ENCODE data around the gene SUN1. TPM values are rescaled to one million over a fixed set of nuclear protein-coding genes. Genes with fewer than 3 reads are reported as not detected.
"Not testable (repeated sequence)": the region's sequence is repeated elsewhere in the genome, so short reads cannot be mapped to it uniquely, and the experiment has no call there.

The SUN1 gene
- total RNA-seq, 1 experiment from 2014 or later: 89.0 TPM

DNA sequence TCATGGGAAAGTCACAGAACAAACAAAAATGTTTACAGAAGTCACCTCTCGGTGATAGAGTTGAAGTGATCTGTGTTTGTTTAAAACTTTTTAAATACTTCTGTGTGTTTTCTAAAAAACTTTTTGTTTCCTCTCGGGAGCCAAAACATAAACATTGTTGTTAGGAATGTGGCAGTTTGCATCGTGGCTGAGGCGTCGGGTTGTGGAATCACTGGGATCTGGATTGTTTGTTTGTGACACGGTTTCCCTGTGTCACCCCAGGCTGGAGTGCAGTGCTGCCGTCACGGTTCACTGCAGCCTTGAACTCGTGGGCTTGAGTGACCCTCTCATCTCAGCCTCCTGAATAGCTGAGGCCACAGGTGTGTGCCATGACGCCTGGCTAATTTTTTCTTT lies 29.0 kb upstream of the SUN1 start:
- no peak for DNase-seq (ENCODE audit: low read depth)

DNA sequence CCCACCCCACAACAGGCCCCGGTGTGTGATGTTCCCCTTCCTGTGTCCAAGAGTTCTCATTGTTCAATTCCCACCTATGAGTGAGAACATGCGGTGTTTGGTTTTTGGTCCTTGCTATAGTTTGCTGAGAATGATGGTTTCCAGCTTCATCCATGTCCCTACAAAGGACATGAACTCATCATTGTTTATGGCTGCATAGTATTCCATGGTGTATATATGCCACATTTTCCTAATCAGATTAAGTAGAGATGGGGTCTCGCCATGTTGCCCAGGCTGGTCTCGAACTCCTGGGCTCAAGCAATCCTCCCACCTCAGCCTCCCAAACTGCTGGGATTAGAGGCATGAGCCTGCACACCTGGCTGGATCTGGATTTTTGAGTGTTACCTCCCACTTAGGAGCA lies 28.5 kb upstream of the SUN1 start:
- not testable (repeated sequence) for DNase-seq (ENCODE audit: low read depth)

DNA sequence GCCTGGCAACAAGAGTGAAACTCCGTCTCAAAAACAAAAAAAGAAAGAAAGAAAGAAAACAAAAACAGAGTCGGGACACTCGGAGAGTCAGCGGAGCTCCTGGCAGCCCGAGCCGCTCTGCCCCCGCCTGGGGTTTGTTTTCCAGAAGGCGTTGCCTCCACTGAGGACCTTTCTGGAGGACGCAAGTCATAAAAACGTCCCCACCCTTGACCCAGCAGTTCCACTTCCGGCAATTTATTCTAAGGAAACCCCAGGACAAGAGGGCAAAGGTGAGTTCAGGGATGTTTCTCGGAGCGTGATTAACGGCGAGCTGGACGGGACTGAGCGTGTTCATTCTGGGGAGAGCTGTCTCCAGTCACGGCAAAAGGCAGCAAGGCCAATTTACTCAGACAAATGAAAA lies 27.0 kb upstream of the SUN1 start:
- no peak for DNase-seq (ENCODE audit: low read depth)

DNA sequence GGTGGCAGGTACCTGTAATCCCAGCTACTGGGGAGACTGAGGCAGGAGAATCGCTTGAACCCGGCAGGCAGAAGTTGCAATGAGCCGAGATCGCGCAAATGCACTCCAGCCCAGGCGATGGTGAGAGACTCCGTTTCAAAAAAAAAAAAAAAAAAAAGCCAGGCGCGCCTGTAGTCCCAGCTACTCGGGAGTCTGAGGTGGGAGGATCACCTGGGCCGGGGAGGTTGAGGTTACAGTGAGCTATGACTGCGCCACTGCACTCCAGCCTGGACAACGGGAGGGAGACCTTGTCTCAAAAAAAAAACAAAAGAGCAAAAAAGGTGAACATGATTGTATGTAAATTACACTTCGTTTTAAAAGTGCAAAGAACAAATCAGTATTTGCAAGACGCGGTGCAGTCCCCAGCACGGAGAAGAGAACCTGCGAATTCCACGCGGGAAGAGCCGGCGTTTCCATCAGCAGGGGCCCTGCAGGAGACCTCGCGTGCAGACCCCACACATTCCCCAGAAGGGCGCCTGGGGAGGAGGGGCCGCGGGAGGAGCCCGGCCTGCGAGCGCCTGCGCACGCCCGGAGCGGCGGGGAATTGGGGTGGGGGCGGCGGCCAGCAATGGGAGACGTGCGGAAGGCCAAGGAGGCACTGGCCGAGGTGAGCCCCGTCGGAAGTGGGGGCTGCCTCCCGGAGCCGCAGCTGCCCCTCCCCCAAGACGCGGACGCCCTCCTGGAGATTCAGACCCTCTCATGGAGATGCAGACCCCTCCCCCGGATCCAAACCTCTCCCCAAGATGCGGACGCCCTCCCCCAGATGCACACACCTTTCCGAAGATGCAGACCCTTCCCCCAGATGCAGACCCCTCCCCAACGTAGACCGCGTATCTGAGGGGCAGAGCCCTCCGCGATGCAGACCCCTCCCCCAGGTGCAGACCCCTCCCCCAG lies 16.7 kb upstream of the SUN1 start:
- DNase-seq (ENCODE audit: low read depth): no peak

DNA sequence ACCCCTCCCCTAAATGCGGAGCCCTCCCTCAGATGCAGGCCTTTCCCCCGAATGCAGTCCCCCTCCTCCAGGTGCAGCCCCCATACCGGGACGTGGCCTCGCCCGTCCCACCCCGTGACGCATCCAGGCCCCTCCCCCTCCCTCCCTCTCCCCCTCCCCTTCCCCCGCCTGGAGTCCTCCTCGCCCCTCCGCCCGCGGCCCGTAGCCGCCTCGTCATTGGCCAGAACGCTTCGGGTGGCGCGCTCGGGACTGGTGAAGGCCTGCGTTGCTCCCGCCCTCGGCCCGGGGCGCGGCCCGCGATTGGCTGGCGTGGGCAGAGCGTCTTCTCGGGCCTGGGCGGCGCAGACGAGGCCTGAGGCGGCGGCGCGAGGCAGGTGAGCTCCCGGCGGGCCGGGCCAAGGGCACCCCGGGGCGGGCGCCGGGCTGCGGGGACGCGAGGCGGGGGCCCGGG lies 16.0 kb upstream of the SUN1 start:
- DNase-seq (ENCODE audit: low read depth): peak; percentile 100

DNA sequence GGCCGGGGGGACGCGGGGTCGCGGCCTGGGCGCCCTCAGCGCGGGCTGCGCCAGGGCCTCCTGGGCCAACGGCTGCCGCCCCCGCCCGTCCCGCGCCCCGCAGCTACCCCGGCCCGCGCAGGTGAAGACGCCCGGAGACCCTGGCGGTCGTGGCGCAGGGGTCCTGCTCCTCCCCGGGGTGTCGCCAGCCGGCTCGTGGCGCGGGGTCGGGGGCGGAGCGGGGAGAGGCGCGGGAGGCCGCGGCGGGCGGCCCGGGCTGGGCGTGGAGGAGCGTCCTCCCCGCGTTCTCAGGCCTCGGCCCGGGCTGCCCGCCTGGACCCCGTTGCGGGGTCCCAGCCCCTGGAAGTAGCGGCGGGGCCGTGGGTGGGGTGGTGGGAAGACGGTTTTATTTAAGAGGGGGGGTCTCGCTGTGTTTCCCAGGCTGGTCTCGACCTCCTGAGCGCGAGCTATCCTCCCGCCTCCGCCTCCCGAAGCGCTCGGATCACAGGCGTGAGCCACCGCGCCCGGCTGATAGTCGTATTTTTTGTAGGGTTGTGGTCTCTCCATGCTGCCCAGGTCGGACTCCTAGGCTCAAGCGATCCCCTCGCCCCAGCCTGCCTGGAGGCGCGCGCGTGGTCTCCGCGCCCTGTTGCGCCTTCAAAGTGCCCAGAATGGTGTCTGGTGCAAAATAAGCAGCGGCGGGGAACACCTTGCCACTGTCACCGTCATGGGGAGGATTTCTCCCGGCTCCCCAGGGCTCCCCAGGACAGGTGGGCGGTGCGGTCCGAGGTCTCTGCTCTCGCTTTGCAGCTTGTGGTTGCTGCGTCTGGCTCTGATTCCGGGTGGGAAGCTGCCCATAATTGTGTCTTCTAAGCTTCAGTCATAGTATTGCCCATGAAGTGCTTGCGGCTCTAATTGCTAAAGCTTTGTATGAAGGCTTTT lies 15.3 kb upstream of the SUN1 start:
- DNase-seq (ENCODE audit: low read depth): peak; percentile 50

DNA sequence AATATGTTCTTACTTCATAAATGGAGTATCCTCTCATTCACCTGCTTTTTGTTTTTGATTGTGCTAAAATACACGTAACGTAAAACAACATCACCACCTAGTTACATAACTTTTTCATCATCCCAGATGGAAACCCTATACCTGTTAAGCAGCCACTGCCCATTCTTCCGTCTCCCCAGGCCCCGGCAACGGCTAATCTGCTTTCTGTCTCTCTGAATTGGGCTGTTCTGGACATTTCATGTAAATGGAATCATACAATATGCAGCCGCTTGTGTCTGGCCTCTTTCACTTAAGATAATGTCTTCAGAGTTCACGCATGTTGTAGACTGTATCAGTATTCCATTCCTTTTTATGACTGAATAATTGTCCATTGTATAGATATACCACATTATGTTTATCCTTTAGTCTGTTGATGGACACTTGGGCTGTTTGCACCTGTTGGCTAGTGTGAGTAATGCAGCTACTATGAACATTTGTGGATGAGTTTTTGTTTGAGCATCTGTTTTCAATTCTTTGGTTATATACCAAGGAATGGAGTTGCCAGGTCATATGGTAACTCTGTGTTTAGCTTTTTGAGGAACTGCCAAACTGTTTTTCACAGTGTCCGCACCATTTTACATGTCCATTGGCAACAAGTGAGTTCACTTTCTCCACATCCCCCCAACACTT lies 14.1 kb upstream of the SUN1 start:
- peak; percentile 41 for DNase-seq (ENCODE audit: low read depth)

DNA sequence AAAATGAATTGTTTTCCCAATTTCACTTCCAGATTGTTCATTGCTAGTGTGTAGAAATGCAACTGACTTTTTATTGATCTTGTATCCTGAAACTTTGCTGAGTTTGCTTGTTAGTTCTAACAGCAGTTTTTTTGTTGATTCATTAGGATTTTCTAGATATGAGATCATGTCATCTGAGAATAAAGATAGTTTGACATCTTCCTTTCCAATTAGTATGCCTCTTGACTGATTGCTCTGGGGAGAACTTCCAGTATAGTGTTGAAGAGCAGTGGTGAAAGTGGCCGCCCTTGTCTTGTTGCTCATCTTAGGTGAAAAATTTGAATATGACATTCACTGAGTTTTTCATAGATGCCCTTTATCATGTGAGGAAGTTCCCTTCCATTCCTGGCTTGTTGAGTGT lies 11.9 kb upstream of the SUN1 start:
- no peak for DNase-seq (ENCODE audit: low read depth)

DNA sequence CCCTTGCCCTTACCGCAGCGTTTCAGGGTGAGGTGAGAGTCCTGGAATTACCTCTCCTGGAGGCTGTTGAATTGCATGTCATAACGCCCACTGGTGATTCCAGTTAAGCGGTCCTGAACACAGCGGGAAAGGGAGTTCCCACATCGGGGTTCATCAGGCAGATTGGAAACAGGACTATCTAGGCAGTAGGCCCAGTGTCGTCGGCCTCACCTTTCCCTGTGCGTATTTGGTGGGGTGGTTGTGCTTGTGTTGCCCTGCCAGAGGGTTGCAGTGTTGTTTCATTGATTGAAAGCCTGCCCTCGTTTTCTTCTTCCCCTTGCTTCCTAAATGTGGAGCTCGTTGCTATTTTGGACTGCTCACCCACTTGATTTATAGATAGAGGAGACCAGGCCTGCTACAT lies 10.6 kb upstream of the SUN1 start:
- DNase-seq (ENCODE audit: low read depth): no peak

DNA sequence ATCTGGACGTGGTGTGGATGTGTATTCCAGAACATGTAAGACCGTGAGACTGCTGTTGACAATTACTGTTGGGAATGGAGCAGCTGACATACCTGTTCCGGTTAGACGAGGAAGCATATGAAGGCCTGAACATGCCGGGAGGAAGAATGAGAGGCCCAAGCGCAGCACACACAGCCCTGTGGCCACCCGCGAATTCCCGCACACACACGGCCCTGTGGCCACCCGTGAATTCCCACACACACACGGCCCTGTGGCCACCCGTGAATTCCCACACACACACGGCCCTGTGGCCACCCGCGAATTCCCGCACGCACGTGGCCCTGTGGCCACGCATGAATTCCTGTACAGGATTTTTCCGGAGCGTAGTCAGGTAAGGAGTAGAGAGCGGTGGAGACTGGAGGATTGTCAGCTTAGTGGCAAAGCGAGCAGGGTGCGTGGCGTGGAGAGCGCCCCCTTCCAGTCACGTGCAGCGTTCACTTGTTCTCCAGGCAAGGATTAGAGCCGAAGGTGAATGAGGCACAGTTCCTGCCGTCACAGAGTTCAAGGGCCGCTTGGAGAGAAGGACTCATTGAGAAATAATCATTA lies 9.5 kb upstream of the SUN1 start:
- DNase-seq (ENCODE audit: low read depth): no peak

DNA sequence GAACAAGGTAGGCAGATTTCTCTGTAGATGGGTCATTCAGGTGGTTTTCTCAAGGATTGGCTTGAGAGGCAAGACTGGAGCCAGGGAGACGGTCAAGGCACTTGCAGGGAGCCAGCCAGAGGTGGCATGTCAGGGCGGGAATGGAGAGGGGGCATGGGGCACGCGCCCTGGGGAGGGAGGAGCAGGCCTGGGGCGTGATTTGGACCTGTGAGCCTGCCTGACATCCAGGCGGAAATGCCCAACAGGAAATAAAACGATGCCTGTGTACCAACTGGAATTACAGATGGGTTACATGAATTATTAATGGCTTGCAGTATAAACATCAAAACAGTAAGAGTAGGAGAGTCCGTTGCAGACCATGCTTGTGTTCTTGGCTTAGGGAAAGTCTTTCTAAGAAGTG lies 8.6 kb upstream of the SUN1 start:
- no peak for DNase-seq (ENCODE audit: low read depth)

DNA sequence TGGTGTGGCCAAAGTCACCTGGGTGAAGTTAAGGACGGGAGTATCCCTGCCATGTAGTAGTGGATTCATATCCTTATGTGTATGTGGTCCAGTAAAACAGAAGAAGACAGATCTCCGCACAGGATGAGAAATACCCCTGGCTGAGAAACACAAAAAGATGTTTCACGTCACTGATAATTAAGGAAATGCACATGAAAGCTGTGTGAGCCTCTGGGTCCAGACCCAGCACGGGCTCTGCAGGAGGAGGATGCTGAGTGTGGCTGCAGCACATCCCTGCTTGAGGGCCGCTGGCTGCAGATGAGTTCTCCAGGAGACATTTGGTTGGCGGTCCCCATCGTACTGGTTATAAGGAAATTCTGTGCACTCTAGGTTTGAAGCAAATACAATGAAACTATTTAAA lies 8.2 kb upstream of the SUN1 start:
- no peak for DNase-seq (ENCODE audit: low read depth)

DNA sequence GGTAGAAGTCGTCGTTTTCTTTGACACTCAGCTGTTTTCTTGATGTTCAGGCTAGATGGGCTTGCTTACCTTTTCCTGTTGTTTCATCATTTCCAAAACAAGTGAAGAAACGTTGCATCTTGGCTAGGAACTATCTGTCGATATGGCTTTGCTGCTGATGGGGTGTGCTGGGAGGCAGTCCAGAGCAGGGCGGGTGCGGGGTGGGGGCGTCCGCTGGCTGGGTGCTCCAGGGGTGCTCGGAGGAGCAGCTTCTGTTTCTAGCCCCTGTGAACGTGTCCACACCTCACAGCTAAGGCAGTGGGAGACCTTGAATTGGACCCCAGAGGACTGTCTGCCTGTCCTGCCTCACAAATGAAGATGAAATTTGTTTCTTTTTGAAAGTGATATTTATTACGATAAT lies 7.6 kb upstream of the SUN1 start:
- DNase-seq (ENCODE audit: low read depth): no peak

DNA sequence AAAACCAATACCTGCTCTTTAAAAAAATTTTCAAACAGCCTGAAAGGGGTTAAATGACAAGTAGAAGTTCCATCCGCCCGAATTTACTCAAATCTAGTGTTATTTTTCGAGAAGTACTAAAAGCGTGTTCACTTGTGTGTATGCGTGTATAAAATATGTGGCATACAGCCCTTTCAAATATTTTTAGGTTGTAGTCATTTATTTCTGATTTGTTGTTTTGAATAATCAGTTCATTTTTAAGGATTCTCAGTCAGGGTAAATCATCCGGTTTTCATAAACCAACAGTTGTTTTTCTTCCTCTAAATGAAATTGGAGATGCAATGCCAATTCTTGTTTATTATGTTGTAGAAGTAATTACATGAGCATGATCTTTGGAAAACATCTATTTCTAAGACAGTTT lies 6.9 kb upstream of the SUN1 start:
- no peak for DNase-seq (ENCODE audit: low read depth)

DNA sequence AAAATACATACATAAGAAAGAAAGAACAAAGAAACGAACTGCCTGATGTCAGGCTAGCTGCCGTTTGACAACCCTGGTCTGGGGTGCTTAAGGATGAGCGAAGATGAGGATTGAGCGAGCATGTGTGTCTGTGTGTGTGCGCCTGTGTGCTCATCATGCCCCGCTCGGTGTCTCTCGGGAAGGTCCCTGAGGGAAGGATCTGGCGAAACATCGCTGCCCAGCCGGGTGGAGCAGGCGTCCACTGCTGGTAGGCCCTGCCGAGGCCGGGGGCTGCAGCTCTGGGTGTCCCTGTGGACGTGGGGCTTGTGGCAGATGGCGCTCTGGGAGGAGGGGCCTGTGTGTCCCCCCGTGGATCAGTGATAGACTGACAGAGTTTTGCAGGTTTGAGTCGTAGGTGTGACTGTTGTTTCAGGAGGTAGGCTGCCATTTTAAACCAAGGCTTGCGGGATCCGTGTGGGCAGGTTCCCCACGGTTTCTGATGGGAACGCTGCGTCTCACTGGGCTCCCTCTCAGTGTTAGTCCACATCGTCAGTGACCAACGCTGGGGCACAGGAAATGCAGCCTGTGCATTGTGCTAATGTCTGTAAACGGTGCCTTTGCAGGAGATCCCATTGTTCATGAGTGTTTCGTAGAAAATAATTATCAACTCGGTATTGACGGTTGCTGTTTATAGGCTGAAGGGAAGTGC lies 5.9 kb upstream of the SUN1 start:
- no peak for DNase-seq (ENCODE audit: low read depth)

DNA sequence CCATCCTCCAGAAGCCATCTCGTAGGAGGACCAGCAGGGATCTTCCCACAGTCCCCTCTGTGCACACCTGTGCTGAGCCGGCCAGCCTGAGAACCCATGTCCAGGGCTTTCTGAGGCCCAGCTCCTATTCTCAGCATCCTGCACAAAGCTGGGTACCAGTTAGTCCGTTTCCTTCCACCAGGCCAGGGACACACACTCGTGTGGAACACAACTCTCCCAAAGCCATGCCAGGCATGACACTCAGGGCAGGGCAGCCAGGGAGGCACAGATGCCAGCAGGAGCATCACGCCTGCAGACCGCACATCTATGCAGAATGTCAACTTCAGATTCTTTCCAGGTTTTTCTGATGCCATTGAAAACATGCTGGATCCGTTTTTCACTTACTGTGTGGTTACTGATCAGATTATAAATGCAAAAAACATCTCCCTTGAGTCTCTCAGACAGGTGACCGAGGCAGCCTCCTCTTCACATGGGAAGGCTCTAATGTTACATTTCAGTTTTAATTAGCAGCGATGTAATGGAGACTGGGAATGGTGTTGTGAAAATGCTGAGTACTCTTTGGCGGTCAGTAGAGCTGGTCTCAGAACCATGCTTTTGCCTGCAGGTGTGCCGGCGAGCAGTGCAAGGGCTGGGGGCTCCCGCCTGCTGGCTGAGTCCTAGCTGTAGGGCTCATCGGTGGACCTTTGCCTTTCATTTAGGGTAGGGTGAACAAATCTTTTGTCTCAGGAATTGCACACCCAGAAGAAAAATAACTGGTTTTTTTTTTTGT lies 3.3 kb upstream of the SUN1 start:
- no peak for DNase-seq (ENCODE audit: low read depth)

DNA sequence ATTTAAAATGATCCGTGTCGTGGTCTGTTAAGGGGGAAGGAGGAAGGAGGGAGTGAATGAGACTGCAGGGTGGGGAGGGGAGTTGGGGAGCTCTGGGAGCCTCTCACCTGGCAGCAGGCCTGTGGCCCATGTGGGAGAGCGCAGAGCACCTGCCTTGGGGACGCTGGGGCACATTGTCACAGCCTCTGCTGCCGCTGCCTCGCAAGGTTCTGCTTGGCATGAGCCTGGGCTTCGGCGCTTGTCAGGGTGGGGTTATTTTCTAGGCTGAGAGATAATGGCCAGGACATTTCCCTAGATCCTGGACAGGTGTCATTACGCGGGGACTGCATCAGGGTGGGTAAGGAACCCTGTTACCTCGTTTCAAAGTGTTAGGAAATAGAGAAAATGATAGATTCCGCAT lies 2.2 kb upstream of the SUN1 start:
- DNase-seq (ENCODE audit: low read depth): no peak

DNA sequence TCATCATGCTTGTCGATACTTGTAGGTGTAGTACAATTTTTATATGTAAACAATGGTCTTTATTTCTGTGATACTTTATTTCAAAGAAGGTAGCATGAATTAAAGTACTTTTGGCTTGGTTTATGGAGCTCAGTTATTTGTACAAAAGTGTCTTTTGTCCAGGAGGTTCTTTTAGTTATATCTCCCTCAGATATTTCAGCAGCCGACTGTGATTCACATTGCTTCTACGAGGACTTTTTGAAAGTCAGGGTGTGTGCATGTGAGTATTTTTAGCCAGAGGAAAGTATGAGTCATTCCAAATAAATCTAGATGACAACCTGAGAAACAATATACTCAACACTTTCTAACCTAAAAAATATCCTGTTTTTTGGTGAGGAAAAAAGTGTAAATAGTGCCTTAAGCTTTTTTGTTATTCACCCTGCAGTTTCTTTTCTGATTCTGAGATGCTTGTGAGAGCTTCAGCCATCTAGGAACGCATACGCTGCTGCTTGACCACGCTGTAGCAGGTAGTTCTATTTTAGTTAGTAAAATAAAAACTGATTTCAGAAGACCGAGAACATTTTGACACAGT lies 595 bp upstream of the SUN1 start:
- DNase-seq (ENCODE audit: low read depth): peak; percentile 81

DNA sequence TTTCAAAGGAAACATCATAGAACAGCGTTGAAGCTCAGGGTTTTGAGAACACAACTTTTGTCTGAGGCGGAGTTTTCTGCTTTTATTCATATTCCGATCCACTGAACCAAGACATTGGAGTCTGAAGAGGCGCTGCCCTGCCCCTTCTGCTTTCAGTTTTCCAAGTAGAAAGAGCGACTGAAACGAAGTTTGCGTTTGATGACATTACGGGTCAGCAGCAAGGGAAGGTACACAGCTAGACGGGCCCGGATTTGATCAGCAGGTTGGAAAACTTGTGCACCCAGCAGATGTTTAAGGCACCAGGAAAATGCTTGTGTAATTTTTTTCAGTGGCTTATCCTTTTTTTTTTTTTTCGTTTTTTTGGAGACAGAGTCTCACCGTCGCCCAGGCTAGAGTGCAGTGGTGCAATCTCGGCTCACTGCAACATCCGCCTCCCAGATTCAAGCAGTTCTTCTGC lies 720 bp downstream of the SUN1 start:
- no peak for DNase-seq (ENCODE audit: low read depth)
